ENCODE results near the gene FYN.

DNA sequence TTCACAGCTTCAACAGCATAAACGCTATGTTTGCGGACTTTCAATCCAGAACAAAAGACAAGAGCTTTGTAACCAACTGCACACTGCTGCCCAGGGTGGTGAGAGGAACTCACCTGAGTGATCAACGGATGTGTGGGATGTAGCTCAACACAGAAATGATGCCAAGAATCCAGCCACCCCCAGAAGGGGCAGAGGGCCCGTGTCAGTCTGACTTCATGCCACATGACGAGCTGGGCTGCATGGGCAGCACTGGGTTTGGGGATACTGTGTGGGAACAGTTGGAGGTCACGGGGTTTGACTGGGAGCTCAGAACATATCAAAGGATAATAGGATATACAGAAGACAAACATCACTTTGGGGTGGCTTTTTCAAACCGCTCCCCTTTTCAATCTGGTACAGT is 188.2 kb downstream of the FYN start:
- TF ChIP-seq RAD21 (IDR thresholded peaks at IDR 0.05; ENCODE audit: low read length) (no peak), POLR2A (IDR thresholded peaks at IDR 0.05; ENCODE audit: low read depth, low read length) (no peak), RCOR1 (IDR thresholded peaks at IDR 0.05; ENCODE audit: insufficient replicate concordance, low read length) (no peak)
- TF ChIP-seq, protein P1, sequence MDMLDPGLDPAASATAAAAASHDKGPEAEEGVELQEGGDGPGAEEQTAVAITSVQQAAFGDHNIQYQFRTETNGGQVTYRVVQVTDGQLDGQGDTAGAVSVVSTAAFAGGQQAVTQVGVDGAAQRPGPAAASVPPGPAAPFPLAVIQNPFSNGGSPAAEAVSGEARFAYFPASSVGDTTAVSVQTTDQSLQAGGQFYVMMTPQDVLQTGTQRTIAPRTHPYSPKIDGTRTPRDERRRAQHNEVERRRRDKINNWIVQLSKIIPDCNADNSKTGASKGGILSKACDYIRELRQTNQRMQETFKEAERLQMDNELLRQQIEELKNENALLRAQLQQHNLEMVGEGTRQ (IDR thresholded peaks at IDR 0.05; ENCODE audit: low read depth, low read length): no peak
- TF ChIP-seq, protein P2, sequence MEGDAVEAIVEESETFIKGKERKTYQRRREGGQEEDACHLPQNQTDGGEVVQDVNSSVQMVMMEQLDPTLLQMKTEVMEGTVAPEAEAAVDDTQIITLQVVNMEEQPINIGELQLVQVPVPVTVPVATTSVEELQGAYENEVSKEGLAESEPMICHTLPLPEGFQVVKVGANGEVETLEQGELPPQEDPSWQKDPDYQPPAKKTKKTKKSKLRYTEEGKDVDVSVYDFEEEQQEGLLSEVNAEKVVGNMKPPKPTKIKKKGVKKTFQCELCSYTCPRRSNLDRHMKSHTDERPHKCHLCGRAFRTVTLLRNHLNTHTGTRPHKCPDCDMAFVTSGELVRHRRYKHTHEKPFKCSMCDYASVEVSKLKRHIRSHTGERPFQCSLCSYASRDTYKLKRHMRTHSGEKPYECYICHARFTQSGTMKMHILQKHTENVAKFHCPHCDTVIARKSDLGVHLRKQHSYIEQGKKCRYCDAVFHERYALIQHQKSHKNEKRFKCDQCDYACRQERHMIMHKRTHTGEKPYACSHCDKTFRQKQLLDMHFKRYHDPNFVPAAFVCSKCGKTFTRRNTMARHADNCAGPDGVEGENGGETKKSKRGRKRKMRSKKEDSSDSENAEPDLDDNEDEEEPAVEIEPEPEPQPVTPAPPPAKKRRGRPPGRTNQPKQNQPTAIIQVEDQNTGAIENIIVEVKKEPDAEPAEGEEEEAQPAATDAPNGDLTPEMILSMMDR (conservative IDR thresholded peaks at IDR 0.05; ENCODE audit: low read depth, low read length): no peak

All from IMR-90 (cell line).